22Rv1 (cell line): ENCODE data around the gene MAEA.

Source experiments
- H3K27ac ChIP-seq: fragments of 450-650 bp; 2 replicates; pipeline ENCODE4 v1.5.1; 2017
- ZFX ChIP-seq: fragments of 450-650 bp; IDR thresholded peaks from 2 replicates; pipeline ENCODE4 v1.6.1; 2017; ENCODE audit warnings: antibody characterized with exemption, borderline replicate concordance
- TF ChIP-seq, protein P1 (sequence below): fragments of 450-650 bp; IDR thresholded peaks from 2 replicates; pipeline ENCODE4 v1.5.1; 2017; ENCODE audit warnings: mild to moderate bottlenecking

MAEA gene

DNA sequence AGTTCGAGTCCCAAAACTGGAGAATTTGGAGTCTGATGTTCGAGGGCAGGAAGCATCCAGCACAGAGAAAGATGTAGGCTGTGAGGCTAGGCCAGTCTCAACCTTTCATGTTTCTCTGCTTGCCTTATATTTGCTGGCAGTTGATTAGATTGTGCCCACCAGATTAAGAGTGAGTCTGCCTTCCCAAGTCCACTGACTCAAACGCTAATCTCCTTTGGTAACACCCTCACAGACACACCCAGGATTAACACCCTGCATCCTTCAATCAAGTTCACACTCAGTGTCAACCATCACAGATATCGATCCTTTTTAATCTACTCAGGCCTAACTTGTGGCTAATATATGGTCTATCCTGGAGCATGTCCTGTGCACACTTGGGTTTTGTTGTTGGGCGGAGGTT, 18.0 kb upstream of the MAEA start:
- TF ChIP-seq, protein P1, sequence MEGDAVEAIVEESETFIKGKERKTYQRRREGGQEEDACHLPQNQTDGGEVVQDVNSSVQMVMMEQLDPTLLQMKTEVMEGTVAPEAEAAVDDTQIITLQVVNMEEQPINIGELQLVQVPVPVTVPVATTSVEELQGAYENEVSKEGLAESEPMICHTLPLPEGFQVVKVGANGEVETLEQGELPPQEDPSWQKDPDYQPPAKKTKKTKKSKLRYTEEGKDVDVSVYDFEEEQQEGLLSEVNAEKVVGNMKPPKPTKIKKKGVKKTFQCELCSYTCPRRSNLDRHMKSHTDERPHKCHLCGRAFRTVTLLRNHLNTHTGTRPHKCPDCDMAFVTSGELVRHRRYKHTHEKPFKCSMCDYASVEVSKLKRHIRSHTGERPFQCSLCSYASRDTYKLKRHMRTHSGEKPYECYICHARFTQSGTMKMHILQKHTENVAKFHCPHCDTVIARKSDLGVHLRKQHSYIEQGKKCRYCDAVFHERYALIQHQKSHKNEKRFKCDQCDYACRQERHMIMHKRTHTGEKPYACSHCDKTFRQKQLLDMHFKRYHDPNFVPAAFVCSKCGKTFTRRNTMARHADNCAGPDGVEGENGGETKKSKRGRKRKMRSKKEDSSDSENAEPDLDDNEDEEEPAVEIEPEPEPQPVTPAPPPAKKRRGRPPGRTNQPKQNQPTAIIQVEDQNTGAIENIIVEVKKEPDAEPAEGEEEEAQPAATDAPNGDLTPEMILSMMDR: no peak
- no peak for TF ChIP-seq ZFX

GRCh38 chr4:1274871-1275270, 14.8 kb upstream of the MAEA start:
- H3K27ac ChIP-seq: no peak overlapping the region
- TF ChIP-seq ZFX: no peak
- TF ChIP-seq, protein P1: no peak

More for the DNA sequence above, 18.0 kb upstream of the MAEA start:
- H3K27ac ChIP-seq: no peak overlapping the region

GRCh38 chr4:1276984-1277383, 12.7 kb upstream of the MAEA start:
- H3K27ac ChIP-seq: no peak overlapping the region
- TF ChIP-seq, protein P1: no peak
- no peak for TF ChIP-seq ZFX

- TF ChIP-seq ZFX: no peak
- TF ChIP-seq, protein P1: no peak
- no peak overlapping the region for H3K27ac ChIP-seq
These were observed 11.7 kb upstream of the MAEA start for GRCh38 chr4:1277667-1278665.

- no peak overlapping the region for H3K27ac ChIP-seq
- TF ChIP-seq ZFX: no peak
- TF ChIP-seq, protein P1: no peak
These were observed 10.4 kb upstream of the MAEA start for GRCh38 chr4:1279253-1279652.

DNA sequence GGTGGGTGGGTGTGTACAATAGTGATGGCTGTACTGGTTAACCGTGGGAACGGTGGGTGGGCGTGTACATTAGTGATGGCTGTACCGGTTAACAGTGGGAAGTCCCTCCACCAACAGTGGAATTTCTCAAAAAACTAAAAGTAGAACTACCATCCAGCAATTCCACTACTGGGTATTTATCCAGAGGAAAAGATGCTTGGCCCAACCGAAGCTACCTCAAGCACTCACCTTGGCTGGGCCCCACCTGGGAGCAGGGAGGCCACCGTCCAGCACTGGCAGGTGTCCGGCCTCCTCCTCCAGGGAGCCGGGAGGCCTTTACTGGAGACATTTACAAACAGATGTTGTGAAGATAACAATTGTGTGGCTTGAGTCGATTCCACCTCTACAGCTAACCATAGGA, 6.0 kb upstream of the MAEA start:
- no peak for TF ChIP-seq ZFX
- TF ChIP-seq, protein P1: no peak
- H3K27ac ChIP-seq: no peak overlapping the region

GRCh38 chr4:1285151-1285789, 4.4 kb upstream of the MAEA start:
- TF ChIP-seq, protein P1: no peak
- no peak for TF ChIP-seq ZFX
- no peak overlapping the region for H3K27ac ChIP-seq
